ENCODE data around the gene RNF19B.

The RNF19B gene

DNA sequence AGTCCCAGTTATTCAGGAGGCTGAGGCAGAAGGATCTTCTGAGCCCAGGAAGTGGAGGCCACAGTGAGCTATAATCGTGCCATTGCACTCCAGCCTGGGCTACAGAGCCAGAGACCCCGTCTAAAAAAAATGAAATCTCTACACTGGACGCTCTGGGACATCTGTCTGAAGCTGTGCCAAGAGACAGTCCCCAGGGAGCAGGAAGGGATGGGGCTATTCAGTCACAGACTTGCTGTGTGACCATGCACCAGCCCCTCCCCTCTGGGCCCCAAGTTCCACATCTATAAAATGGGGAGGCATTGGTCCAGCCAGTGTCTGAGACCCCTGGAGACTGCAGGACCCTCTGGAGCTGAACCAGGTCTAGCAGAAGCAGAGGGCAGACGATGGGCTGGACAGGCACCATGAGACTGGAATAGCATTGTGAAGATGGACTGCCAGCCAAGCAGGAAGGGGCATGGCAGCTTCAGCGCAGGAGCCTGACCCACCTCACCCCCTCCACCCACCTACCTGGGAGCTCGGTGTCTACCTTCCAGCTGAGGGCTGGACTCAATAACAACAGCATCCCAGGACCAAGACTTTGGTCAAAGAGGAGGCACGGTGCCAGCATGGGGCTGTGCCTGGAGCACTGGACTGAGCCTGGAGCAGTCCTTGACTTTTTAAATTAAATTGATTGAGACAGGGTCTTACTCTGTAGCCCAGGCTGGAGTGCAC, 64.9 kb downstream of the RNF19B start:
- DNase-seq: no peak

GRCh38 chr1:32898958-32899357, 65.7 kb downstream of the RNF19B start:
- DNase-seq: no peak

- DNase-seq: no peak
These were observed 66.6 kb downstream of the RNF19B start for GRCh38 chr1:32898056-32898455.

DNA sequence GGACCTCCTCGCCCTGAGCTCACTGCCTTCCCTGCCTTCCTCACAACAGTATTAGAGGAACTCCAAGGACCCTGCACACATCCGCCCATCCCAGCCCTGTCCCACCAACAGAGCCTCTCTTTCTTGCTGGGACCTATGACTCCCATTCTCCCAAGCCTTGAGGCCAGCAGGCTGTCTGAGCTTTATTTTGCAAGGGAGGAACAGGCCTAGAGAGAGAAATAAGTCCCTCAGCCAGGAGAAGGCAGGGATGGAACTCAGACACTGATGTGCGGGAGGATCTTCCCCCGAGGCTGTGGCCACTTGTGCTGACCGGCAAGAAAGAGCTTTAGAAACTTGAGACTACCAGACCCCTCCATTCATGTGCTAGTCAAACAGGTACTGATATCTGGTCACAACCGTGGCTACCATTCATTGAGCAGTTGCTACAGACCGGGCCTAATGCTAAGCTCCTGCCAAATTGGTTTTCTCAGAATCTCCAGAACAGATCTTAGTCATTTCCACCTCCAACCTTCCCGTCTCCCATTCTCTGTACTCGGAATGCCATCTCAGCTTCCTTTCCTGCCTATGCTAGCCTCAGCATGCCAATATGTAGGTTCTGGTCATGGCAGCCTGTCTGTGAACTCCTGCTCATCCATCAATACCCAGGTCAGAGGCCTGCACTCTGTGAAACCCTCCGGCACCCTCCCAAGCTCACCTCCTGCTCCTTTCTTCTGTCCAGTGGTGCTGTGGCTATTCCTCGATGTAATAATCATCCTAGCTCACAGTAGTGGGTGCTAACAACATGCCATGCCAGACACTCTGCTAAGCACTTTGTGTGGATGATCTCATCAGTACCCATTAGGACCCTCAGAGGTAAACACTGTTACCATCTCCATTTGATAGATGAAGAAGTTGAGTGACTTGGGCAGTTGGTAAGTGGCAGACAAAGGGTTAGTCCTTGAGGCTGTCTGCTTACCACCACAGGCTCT, 67.2 kb downstream of the RNF19B start:
- no peak for DNase-seq

- DNase-seq: no peak
These were observed 68.2 kb downstream of the RNF19B start for GRCh38 chr1:32896451-32896850.

DNA sequence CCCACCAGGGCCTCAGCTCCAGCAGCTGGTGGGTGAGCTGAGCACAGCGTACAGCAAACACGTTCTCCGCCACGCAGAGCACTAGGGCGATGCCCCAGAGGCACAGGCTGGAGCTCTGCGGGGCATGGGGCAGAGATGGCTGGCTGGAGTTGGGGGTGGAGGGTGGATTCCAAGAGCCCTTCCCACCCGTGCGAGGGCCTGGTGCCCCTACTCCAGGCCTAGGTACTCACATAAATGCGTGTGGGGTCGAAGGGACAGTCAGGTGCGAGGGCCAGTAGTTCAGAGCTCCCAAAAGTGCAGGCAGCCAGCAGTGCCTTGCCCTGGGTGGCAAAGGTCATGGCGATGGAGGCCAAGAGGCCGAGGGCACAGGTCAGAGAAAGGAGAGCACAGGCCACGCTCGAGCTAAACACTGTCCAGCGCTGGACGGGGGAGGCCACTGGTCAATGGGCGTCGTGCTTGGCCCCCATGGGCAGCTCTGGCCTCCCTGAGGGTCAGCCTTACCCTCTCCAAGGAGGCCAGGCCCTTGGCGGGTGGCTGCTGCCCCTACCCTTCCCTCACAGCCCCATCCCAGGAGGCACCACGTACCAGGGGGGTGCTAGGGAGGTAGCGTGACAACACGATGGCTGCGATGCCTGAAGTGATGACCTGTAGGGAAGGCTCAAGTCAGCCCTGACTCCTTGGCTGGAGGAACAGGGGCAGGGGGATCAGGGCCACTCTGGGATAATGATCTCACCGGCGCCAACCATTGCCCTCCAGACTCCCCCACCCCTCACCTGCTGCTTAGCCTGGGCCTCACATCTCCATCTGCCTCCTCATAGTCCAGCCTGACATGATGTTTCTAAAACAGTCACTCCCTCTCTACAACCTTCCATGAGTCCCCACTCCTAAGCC, 69.0 kb downstream of the RNF19B start:
- no peak for DNase-seq

- DNase-seq: no peak
These were observed 69.9 kb downstream of the RNF19B start for GRCh38 chr1:32894681-32895080.

DNA sequence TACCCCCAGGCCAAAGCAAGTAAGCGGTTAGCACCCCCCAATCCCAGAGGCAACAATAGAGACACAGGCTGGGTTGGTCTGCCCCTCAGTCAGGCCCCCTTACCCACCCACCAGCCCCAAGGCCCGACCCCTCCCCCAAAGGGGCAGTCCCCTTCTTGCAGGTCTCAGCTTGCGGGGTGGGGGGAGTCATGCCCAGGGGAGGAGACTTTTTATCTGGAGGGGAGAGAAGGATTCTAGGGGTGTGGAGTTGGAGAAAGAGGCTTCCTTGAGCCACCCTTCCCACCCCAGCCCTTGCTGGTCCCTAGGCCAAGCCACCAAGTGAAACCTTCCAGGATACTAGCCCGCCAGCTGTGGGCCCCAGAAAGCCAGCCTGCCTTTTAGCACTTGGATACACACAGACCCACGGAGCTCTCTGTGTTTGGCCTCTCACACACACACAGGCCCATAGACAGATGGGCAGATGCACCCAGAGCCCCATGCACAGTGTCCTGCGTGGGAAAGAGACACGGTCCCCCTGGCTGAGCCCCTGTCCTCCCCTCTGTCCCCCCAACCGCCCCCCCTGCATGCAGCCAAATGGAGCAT, 70.5 kb downstream of the RNF19B start:
- DNase-seq: no peak

DNA sequence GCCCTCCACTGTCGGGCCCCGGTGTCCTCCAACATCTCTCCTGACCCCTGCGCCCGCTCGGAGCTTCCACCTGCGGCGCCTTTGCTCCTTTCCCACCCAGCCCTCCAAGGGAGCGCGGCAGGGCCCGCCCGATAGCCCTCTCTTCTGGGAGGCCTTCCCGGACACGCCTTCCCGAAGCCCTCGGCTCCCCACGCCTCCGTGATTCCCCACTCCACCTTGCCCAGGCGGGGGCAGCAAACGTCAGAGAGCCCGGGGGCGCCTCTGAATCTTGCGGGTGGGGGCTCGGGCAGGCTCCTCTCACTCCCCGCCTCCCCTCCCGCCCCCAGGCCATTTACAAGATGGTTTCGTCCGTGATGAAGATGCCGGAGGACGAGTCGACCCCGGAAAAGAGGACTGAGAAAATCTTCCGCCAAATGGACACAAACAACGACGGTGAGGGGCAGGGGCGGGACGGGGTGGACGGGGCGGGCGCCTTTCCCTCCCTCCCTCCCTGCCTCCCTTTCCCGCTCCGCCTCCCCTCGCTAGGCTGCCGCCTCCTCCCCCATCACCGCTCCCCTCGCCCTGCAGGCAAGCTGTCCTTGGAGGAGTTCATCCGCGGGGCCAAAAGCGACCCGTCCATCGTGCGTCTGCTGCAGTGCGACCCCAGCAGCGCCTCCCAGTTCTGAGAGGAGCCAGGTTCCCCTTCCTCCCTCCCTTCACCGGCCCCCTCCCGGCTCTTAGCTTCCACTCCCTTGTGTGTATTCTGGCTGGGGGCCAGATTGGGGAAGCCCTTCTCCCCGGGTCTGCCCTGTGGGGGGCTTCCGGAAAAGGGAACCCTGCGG, 71.2 kb downstream of the RNF19B start:
- peak; percentile 44 for DNase-seq

GRCh38 chr1:32892368-32893197, 72.0 kb downstream of the RNF19B start:
- DNase-seq: peak; percentile 78

GRCh38 chr1:32891630-32892029, 73.0 kb downstream of the RNF19B start:
- DNase-seq: no peak

DNA sequence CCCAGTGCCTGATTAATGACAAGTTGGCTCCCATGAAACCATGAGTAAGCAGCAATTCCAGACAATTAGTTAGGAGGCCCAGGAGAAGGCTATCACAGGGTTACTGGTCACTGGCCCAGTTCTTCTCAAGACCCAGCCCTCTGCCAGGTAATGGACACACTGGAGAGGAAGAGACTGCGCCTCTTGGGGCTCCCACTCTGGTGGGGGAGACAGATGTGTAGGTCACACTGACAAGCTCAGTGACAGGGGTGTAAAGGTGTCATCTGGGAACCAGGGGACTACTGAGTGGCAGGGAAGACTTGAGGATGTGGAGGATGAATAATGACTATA, 73.4 kb downstream of the RNF19B start:
- DNase-seq: no peak

GRCh38 chr1:32890516-32891240, 73.9 kb downstream of the RNF19B start:
- DNase-seq: no peak

DNA sequence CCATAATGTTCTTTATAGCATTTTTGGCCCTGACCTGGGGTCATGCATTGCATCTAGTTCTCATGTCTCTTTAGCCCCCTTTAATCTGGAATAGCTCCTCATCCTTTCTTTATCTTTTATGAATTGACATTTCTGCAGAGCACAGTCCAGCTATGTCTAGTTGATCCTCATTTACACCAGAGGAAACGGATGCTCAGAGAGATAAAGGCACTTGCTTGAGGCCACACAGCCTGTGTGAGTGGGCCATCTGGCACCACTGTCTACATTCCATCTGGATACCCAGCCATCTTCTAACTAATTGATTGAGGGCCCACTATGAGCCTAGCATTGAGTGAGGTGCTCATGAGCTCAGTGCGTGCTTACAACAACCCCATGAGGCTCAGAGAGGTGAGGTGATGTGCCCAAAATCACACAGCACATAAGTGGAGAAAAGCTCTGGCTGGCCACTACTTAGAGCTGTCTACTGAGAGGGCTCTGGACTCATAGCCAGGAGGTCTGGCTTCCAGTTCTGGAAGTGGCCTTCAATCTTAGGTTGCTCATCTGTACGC, 74.8 kb downstream of the RNF19B start:
- no peak for DNase-seq

DNA sequence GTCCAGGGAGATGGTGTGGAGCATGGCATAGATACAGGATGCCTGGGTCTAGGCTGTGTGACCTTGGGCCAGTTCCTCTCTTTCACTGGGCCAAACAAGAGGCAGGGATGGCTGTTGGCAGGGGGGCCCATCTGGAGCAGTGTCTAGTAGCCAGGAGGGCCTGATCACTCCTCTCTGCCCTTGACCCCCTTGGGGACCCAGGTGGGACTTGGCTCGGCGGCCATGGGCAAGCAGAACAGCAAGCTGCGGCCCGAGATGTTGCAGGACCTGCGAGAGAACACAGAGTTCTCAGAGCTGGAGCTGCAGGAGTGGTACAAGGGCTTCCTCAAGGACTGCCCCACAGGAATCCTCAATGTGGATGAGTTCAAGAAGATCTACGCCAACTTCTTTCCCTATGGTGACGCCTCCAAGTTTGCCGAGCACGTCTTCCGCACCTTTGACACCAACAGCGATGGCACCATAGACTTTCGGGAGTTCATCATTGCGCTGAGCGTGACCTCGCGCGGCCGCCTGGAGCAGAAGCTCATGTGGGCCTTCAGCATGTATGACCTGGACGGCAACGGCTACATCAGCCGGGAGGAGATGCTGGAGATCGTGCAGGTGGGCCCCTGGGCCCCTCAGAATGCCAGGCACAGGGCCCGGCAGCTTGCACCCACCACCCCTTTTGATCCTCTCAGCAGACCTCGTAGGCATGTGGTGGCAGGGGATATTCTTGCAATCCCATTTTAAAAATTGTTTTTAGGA, 75.8 kb downstream of the RNF19B start:
- no peak for DNase-seq

- no peak for DNase-seq
These were observed 76.5 kb downstream of the RNF19B start for GRCh38 chr1:32888134-32888533.

GRCh38 chr1:32887623-32888022, 77.0 kb downstream of the RNF19B start:
- no peak for DNase-seq

GRCh38 chr1:32886828-32887414, 77.7 kb downstream of the RNF19B start:
- DNase-seq: no peak
